Limb (tissue), 2 donors: ENCODE data around the gene PDE5A.
"Not testable (repeated sequence)": the region's sequence is repeated elsewhere in the genome, so short reads cannot be mapped to it uniquely, and the experiment has no call there.

Experiments
- DNase-seq, 2 donors: peaks; one replicate each; pipeline ENCODE4 v3.0.0-alpha.2; 2016; ENCODE audit errors: extremely low spot score in 2 of 2

The PDE5A gene

GRCh38 chr4:119628281-119629141 lies at the start of gene PDE5A:
TSS of gene PDE5A (minus strand) at chr4:119628804. CDS start at chr4:119628671, 133 bp downstream.
- peak; percentile 78 to 91 for DNase-seq

DNA sequence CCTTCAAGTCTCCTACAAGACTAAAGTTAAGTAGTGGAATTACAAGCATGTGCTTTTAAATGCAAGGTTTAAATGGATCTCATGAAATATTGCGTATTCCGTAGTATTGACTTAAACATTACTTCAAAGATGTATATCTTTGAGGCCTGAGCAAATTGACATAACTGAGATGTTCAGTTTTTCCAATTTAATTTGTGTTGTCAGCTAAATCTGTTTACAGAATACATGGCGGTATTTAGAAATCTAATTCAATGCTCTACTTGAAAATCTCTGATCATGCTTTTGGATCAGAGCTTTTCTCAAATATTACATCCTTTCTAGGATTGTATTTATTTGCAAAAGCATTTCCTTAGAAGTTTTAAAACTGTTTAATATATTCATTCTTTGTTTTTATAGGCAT lies 47.5 kb upstream of the PDE5A start:
- DNase-seq = no peak

GRCh38 chr4:119675391-119675790 lies 46.8 kb upstream of the PDE5A start:
- no peak for DNase-seq

DNA sequence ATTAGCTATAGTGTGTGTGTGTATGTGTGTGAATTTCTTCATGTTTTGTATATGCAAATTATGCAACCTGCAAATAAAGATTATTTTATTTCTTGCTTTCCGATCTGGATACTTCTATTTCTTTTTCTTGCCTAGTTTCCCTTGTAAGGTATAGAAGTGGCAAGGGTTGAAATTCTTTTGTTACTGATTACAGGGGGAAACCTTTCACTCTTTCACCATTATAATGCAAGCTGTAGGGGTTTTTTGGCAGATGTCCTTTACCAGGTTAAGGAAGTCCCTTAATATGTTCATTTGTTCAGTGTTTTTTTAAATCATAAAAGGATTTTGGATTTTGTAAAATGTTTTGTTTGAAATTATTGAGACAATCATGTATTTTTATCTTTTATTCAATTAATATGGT lies 44.3 kb upstream of the PDE5A start:
- no peak for DNase-seq

DNA sequence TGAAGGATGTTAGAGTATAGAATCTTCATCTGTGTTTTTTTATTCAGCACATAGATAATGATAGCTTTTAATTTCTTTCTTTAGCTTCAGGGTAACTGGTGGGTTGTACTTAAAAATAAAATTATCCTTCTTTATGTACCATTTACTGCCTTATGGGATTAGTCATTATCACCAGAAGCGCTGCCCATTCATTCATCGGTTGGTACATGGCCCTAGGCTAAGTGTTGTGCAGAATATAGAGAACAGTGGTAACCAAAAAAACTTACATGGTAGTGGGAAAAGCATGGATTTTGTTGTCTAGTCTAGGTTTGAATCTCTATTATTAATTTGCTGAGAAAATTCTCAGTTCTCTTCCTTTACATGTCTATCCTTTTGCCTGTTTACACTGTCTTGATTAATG lies 43.5 kb upstream of the PDE5A start:
- DNase-seq = no peak

GRCh38 chr4:119671205-119671604 lies 42.6 kb upstream of the PDE5A start:
- DNase-seq = no peak

DNA sequence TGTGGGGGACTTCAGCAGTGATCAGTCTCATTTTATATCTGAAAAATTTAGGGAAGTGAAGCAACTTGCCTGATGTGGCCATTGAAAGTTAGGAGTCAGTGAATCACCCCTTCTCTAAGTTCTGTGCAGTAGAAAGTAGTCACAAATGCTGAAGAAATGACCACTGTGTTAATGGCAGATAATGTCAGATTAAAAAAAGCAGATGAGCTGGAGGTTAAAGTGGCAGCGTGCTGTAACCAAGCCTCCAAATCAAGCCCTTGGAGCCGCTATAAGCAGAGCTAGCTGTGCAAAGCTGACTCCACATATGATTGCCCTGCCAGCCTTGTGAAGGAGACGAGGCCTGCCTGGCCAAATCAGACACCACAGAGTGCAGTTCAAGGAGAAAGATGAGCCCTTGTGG lies 39.2 kb upstream of the PDE5A start:
- no peak for DNase-seq

DNA sequence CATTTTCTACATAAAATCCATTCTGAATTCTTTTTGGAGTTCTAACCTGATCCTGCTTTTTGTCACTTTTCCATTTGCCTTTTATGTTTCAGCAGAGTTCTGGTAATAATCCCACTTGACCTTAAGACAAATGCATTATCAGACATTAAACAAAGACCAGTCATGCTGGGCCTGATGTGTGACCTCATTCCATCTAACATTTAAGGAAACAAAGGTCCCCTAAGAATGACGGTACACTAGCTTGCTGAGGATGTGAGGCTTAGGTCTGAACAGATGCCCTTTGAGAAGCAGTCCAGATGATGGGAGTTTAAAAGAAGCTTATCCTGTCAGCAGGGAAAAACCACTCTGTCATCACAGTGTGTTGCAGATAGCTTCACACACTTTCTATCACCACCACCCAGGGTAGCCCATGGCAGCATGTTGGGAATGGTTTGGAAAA lies 38.1 kb upstream of the PDE5A start:
- no peak for DNase-seq

DNA sequence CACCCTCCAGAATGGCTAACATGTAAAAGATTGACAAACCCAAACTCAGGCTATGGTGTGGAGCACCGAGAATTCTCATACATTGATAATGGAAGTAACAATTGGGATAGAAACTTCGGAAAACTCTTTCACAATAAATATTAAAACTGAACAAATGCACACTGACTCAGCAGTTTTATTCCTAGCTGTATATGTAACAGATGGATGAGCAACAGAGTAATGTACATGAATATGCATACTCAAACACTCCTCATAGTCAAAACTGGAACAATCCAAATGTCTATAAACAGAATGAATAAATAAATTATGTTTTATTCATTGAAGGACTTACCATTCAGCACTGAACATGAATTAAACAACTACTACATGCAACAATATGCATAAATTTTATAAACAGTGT lies 37.1 kb upstream of the PDE5A start:
- DNase-seq = no peak

DNA sequence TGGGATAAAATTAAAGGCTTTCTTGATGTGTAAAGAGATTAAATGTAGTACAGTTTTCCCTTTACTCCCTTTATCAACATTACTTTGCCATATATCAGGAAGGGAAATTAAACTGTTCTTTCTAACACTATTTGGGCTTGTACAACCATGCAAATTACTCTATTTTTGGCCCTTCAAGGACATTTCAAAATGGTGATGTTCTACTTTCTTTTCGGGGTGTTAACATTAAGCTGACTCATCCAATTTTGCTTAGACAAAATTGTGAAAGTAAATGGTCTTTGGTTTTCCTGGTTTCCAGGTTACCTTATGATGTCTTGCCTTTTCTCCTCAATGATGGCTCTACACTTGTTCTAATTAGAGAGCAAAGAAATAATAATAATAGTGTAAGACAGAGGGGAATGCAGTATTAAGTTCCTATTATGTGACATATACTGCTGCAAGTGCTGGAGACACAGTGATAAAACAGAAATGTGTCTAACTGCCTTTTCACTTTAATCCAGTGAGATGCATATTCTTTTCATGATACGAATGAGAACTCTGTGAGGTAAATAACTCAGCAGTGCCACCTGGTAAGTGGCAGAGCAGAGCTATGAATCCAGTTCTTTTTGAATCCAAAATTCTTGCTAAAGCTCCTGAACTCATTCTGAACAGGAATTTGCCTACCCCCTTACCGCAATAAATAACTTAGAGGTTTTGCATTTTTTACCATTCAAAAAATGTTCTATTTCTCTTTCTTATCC lies 35.7 kb upstream of the PDE5A start:
- no peak for DNase-seq

GRCh38 chr4:119663160-119663788 lies 34.7 kb upstream of the PDE5A start:
- no peak for DNase-seq

DNA sequence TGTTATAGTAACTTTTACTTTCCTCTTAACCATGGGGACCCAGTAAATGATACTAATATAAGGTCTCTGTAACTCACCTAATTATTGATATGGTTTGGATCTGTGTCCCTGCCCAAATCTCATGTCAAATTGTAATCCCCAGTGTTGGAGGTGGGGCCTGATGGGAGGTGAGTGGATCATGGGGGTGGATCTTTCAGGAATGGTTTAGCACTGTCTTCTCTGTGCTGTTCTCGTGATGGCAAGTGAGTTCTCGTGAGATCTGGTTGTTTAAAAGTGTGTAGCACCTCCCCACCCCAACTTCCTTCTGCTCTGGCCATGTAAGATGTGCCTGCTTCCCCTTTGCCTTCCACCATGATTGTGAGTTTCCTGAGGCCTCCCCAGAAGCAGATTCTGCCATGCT lies 34.0 kb upstream of the PDE5A start:
- not testable (repeated sequence) for DNase-seq

DNA sequence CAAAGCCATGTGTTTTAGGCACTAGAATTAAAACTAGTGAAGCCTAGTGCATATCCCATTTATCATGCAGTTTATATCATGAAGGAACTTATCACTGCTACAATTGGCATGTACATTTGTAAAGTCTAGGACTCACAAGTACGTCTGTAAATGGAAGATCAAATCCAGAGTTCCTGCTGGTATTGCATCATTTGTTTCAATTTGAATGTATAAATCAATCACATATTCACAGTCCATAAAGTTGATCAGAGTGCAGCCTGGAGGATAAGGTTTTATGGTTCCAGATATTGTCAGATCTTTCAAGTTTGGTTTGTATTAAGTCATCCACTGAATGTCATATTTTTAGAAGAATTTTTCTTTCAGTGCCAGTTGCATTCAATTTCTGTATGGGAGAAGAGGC lies 32.6 kb upstream of the PDE5A start:
- no peak for DNase-seq

- peak in 1 of 2 donors; percentile 21 for DNase-seq
These were observed 31.0 kb upstream of the PDE5A start for GRCh38 chr4:119659576-119659975.

GRCh38 chr4:119657111-119657611 lies 28.6 kb upstream of the PDE5A start:
- DNase-seq = no peak

DNA sequence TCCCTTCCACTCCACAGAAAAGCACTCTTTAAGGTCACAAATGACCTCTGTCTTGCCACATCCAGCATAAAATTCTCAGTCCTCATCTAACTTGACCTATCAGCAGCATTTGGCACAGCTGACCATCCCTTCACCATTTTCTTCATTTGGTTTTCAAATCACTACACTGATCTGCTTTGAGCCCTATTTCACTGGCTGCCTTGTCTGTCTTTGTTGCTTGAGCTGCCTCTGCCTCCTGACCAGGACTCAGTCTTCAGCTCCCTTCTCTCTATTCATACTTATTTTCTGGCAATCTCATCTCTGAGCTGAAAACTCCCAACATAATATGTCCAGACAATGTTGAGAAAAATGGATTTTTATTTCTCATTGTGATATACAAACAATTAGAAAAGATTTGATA lies 27.7 kb upstream of the PDE5A start:
- DNase-seq = no peak

DNA sequence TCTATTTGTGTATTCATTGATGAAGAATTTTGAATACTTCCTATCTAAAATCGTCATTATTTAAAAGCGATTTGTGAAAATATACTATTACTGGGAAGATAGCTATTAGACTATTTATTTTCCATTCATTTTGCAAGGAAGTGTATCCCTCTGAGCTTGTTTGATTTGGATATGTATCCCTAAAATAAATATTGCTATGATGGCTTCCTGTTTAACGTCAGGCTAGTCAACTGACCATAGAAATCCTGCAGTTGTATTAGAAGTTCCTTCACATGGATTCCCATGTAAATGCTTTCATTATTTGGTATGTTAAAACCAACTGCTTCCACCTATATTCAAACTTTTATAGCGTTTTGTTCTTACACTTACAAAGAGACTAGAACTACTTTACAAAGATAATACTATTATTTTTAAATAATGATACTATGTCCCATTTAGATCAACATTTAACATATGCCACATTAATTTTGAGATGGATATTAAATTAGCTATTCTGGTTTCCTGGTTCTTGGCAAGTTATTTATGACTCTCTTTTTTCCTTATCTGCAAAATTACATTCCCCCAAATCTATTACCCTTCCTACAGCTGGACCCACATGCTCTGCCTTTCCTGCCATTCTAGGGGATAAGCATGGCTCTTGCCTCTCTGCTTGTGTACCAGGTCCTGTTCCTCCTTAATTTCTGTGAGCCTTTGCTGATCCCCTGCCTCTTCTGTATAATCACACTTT lies 26.7 kb upstream of the PDE5A start:
- no peak for DNase-seq

DNA sequence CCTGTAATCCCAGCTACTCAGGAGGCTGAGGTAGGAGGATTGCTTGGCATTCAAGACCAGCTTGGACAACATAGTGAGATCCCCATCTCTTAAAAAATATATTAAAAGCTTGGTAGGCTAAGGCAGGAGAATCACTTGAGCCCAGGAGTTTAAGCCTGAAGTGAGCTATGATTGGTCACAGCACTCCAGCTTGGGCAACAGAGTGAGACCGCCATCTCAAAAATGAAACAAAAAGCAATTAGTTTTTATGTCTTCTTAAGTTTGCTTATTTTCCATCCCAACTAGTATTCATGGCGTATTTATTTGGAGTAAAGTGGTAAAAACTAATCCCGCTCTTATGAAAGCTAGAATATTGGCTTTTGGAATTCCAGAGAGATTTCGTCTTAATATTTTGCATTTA lies 25.4 kb upstream of the PDE5A start:
- no peak for DNase-seq

GRCh38 chr4:119652998-119653397 lies 24.4 kb upstream of the PDE5A start:
- no peak for DNase-seq

- no peak for DNase-seq
These were observed 19.8 kb upstream of the PDE5A start for GRCh38 chr4:119648398-119648797.

GRCh38 chr4:119647558-119647957 lies 19.0 kb upstream of the PDE5A start:
- no peak for DNase-seq
